ENCODE measurements around the gene EHD4.

EHD4 gene

DNA sequence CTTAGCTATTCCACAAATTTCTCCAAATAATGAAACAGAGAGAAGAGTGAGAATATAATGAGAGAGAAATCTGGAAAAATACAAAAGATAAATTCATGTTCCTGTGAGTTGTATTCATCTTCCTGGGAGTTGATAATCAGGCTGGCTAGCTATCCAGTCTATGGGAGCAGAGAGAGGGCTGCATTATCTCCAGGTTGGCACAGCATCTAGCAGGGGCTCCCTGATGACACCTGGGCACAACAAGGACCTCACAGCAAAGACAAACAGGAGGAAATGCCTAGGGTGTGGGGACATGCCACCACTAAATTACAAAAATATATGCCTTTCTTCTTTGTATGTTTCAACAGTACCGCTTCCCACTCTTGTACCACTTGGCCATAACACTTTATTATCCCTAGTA lies 1.9 kb downstream of the EHD4 start:
- Histone ChIP-seq H3F3A (ENCODE audit: insufficient read depth, low read length) (peaks cover 15% of the 10 kb centered on the region), H3K9ac (ENCODE audit: low read length) (peak overlapping the region; percentile 96; the same call in 1 of the 2 replicates), H3K79me2 (ENCODE audit: low read length) (peaks cover 57% of the 10 kb centered on the region), H3K4me3 (ENCODE audit: low read length) (peak overlapping the region; percentile 95), H3K9me2 (replicated peaks; ENCODE audit: insufficient read depth, low read length) (no peaks in the 10 kb centered on the region), H2AFZ (ENCODE audit: low read length) (no peak overlapping the region), H3K9me3 (replicated peaks; ENCODE audit: insufficient read depth, low read length) (no peaks in the 10 kb centered on the region), H3K4me1 (ENCODE audit: low read length) (peaks cover 23% of the 10 kb centered on the region), H3K4me2 (ENCODE audit: low read depth, low read length) (peak overlapping the region; percentile 87), H3K36me3 (replicated peaks; ENCODE audit: insufficient read depth, low read length) (no peaks in the 10 kb centered on the region), H3K27ac (ENCODE audit: low read length) (peak overlapping the region; percentile 94), H3K27me3 (replicated peaks; ENCODE audit: insufficient read depth, low read length) (no peaks in the 10 kb centered on the region), H4K20me1 (ENCODE audit: insufficient read depth, low read length) (no peaks in the 10 kb centered on the region)
- TF ChIP-seq, protein P1, sequence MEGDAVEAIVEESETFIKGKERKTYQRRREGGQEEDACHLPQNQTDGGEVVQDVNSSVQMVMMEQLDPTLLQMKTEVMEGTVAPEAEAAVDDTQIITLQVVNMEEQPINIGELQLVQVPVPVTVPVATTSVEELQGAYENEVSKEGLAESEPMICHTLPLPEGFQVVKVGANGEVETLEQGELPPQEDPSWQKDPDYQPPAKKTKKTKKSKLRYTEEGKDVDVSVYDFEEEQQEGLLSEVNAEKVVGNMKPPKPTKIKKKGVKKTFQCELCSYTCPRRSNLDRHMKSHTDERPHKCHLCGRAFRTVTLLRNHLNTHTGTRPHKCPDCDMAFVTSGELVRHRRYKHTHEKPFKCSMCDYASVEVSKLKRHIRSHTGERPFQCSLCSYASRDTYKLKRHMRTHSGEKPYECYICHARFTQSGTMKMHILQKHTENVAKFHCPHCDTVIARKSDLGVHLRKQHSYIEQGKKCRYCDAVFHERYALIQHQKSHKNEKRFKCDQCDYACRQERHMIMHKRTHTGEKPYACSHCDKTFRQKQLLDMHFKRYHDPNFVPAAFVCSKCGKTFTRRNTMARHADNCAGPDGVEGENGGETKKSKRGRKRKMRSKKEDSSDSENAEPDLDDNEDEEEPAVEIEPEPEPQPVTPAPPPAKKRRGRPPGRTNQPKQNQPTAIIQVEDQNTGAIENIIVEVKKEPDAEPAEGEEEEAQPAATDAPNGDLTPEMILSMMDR (IDR thresholded peaks at IDR 0.05; ENCODE audit: low read length), result no peak
- TF ChIP-seq EZH2phosphoT487 (IDR thresholded peaks at IDR 0.05; ENCODE audit: low read length), result no peak
- no peak for TF ChIP-seq EZH2 (optimal IDR thresholded peaks at IDR 0.05; ENCODE audit: low read depth, low read length)
- DNase-seq, result no peak

DNA sequence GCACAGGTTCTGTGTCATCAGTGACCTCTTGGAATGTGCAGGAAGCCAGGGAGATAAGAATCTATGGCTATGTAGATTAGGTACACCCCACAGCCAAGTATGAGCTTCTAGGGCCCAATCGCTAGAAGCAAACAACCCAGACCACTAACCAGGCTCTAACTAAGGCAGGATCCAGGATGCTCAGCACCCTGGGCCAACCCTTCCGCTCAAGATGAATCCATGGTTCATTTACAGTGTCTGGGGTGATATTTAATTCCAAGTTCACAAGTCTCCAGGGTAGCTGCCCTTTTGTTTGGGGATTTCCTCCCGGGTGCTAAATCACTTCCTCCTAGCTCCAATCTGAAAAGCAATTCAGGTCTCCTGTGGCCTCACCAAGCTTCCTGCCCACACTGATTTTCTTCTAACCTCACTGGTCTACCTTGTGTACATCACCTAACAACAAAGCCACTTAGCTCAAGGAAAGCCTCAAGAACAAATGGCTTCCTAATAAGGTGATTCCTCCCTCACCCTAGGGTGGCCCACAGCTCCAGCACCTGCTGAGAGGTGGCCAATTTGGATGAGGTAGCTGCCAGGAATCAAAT lies 2.4 kb downstream of the EHD4 start:
- no peak for DNase-seq
- Histone ChIP-seq H3K4me2 (ENCODE audit: low read depth, low read length) (peak overlapping the region; percentile 87; the same call in 1 of the 2 replicates), H4K20me1 (ENCODE audit: insufficient read depth, low read length) (no peaks in the 10 kb centered on the region), H3F3A (ENCODE audit: insufficient read depth, low read length) (peaks cover 15% of the 10 kb centered on the region), H3K4me1 (ENCODE audit: low read length) (peaks cover 23% of the 10 kb centered on the region), H3K4me3 (ENCODE audit: low read length) (no peak overlapping the region), H3K27ac (ENCODE audit: low read length) (no peak overlapping the region; the same call in 1 of the 2 replicates), H2AFZ (ENCODE audit: low read length) (no peak overlapping the region), H3K27me3 (replicated peaks; ENCODE audit: insufficient read depth, low read length) (no peaks in the 10 kb centered on the region), H3K9me2 (replicated peaks; ENCODE audit: insufficient read depth, low read length) (no peaks in the 10 kb centered on the region), H3K9ac (ENCODE audit: low read length) (no peak overlapping the region), H3K36me3 (replicated peaks; ENCODE audit: insufficient read depth, low read length) (no peaks in the 10 kb centered on the region), H3K79me2 (ENCODE audit: low read length) (peaks cover 63% of the 10 kb centered on the region), H3K9me3 (replicated peaks; ENCODE audit: insufficient read depth, low read length) (no peaks in the 10 kb centered on the region)
- TF ChIP-seq EZH2phosphoT487 (IDR thresholded peaks at IDR 0.05; ENCODE audit: low read length) (no peak), EZH2 (optimal IDR thresholded peaks at IDR 0.05; ENCODE audit: low read depth, low read length) (no peak)
- TF ChIP-seq, protein P1 (IDR thresholded peaks at IDR 0.05; ENCODE audit: low read length), result no peak

DNA sequence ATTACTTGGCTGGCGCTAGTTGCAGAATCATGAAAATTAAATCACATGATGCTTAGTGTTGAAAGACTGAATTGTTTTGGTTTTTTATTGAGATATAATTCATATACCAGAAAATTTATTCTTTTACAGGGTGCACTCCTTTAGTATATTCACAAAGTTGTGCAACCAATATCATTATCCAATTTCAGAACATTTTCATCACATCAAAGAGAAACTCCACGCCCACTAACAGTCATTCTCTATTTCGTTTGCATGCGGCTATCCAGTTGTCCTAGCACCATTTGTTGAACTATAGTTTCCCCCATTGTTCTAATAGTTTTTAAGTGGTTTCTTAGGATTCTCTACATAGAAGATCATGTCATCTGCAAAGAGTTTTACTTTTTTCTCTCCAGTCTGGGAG lies 3.7 kb downstream of the EHD4 start:
- no peaks in the 10 kb centered on the region for H3K9me2 ChIP-seq (replicated peaks; ENCODE audit: insufficient read depth, low read length)
- H3F3A ChIP-seq (ENCODE audit: insufficient read depth, low read length), result peaks cover 15% of the 10 kb centered on the region
- no peaks in the 10 kb centered on the region for H3K36me3 ChIP-seq (replicated peaks; ENCODE audit: insufficient read depth, low read length)
- H3K4me2 ChIP-seq (ENCODE audit: low read depth, low read length), result no peak overlapping the region
- H3K4me1 ChIP-seq (ENCODE audit: low read length), result peaks cover 20% of the 10 kb centered on the region
- H3K27ac ChIP-seq (ENCODE audit: low read length), result no peak overlapping the region
- no peak for DNase-seq
- TF ChIP-seq, protein P1 (IDR thresholded peaks at IDR 0.05; ENCODE audit: low read length), result no peak
- TF ChIP-seq EZH2 (optimal IDR thresholded peaks at IDR 0.05; ENCODE audit: low read depth, low read length), result no peak
- TF ChIP-seq EZH2phosphoT487 (IDR thresholded peaks at IDR 0.05; ENCODE audit: low read length), result no peak
- H3K27me3 ChIP-seq (replicated peaks; ENCODE audit: insufficient read depth, low read length), result no peaks in the 10 kb centered on the region
- H3K9me3 ChIP-seq (replicated peaks; ENCODE audit: insufficient read depth, low read length), result no peaks in the 10 kb centered on the region
- H2AFZ ChIP-seq (ENCODE audit: low read length), result no peak overlapping the region
- peaks cover 65% of the 10 kb centered on the region for H3K79me2 ChIP-seq (ENCODE audit: low read length)
- no peak overlapping the region for H3K4me3 ChIP-seq (ENCODE audit: low read length)
- H3K9ac ChIP-seq (ENCODE audit: low read length), result no peak overlapping the region
- no peaks in the 10 kb centered on the region for H4K20me1 ChIP-seq (ENCODE audit: insufficient read depth, low read length)

All from MM.1S (cell line).